Activated naive CD8-positive, alpha-beta T cell treated with anti-CD3 and anti-CD28 coated beads for 36 hours (primary cell): ENCODE measurements around the gene ZNF418. TPM values are rescaled to one million over a fixed set of nuclear protein-coding genes. Genes with fewer than 3 reads are reported as not detected.
A peak's percentile ranks its signal among the peaks of the same experiment; 100 is the strongest.
"Not testable (repeated sequence)": the region's sequence is repeated elsewhere in the genome, so short reads cannot be mapped to it uniquely, and the experiment has no call there.

Experiments
- DNase-seq: peaks from one replicate; pipeline ENCODE4 v3.0.0; 2021
- H3K27ac Mint-ChIP-seq: one replicate; pipeline ENCODE4 v1.8.0; 2022; ENCODE audit warnings: mild to moderate bottlenecking, moderate library complexity, mixed read lengths
- H3K27me3 Mint-ChIP-seq: one replicate; pipeline ENCODE4 v1.8.0; 2022; ENCODE audit warnings: mild to moderate bottlenecking, mixed read lengths
- H3K36me3 Mint-ChIP-seq: one replicate; pipeline ENCODE4 v1.8.0; 2021; ENCODE audit warnings: mild to moderate bottlenecking, mixed read lengths
- H3K4me1 Mint-ChIP-seq: one replicate; pipeline ENCODE4 v1.8.0; 2021; ENCODE audit warnings: mixed read lengths
- H3K4me3 Mint-ChIP-seq: one replicate; pipeline ENCODE4 v1.8.0; 2022; ENCODE audit warnings: mild to moderate bottlenecking, moderate library complexity, mixed read lengths
- H3K9me3 Mint-ChIP-seq: one replicate; pipeline ENCODE4 v1.8.0; 2022; ENCODE audit warnings: mixed read lengths
- total RNA-seq, 2 experiments: library from RNA; stranded (reverse); gene quantifications; one replicate each; pipeline ENCODE4 v1.2.3, GENCODE V29; 2021

ZNF418 gene
- total RNA-seq, 2 experiments from 2014 or later = 5.4 to 6.5 TPM

DNA sequence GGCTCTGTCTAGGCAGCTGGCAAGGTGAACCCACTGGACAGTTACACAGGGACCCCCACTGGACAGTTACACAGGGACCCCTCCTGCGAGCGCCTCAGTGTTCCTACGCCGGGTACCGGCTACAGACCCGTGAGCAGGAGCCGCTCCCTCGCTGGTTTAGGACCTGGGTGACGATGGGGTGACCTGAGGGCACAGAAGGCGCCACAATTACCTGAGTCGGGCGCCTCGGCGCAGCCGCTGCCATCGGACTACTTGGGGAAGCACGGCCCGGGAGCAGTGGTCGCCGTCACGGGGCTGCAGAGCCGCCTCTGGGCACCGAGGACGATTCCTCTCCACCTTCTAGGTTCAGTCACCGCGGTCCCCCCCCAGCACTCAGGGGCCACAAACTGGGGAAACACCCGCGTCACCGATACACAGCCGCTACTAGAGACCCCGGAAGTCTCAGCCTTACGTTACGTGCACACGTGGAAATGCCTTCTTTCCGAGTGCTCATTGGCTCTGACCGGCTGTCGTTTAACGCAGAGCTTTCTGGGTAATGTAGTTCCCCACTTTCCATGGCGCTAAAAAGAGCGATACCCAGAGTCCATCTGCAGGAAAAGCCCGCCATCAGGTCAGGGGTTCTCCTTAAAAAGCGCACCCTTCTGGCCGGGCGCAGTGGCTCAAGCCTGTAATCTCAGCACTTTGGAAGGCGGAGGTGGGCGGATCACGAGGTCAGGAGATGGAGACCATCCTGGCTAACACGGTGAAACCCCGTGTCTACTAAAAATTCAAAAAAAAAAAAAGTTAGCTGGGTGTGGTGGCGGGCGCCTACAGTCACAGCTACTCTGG, 18.8 kb downstream of the ZNF418 start, which contains the start of gene ZNF417:
ZNF417 (minus strand) TSS at position 425 of the 828 bp plus-strand sequence; CDS start at position 244, 181 bp downstream.
- peak; percentile 85 for DNase-seq
- Mint-ChIP-seq H3K4me3 (peak within 1 kb of the TSS; percentile 90), H3K27ac (peak within 1 kb of the TSS; percentile 98), H3K36me3 (peaks cover 84% of the 10 kb centered on the region), H3K4me1 (peaks cover 31% of the 10 kb centered on the region), H3K9me3 (peaks cover 25% of the 10 kb centered on the region)
- not testable (repeated sequence) for H3K27me3 Mint-ChIP-seq

DNA sequence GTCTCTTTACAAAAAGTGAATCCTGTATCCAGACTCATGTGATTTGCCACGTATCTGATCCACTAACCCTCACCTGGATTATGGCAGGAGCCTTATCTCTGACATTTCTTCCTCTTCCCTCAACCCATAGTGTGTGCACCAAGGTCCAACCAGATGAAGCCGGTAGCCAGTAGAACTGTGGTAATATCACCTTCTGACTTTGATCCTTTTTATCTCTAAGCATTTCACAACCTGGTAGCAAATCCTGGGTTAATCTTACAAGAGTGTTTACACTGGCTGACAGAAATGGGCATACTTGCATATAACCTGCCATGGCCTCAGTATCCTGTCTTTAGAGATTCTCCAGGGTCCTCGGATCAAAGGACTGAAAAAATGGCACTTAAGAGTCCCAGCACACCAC, 20.7 kb downstream of the ZNF418 start:
- Mint-ChIP-seq H3K4me1 (peaks cover 31% of the 10 kb centered on the region), H3K27ac (no peak overlapping the region), H3K27me3 (no peaks in the 10 kb centered on the region), H3K9me3 (peaks cover 27% of the 10 kb centered on the region), H3K36me3 (peaks cover 83% of the 10 kb centered on the region), H3K4me3 (peak overlapping the region; percentile 90)
- no peak for DNase-seq

DNA sequence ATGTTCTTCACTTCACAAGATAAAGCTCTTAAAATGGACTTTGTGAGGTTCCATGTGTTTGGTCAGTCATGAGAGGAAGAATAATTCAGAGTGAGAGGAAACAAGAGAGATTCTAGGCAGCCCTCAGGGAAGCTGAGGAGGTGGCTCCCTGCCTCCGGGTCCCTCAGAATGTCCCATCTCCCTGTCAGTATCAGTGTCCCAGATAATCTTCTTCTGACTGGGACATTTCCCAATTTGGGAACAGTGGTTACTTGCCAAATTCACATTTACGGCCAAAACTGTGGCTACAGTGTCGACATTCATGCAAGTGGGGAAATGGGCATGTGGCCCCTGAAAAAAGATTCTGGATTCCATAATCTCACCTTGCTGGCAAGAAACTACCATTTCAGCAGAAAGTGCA, 27.8 kb downstream of the ZNF418 start:
- Mint-ChIP-seq H3K27ac (no peak overlapping the region), H3K36me3 (peaks cover 69% of the 10 kb centered on the region), H3K9me3 (peaks cover 14% of the 10 kb centered on the region), H3K4me1 (peaks cover 21% of the 10 kb centered on the region), H3K27me3 (no peaks in the 10 kb centered on the region), H3K4me3 (no peak overlapping the region)
- no peak for DNase-seq

DNA sequence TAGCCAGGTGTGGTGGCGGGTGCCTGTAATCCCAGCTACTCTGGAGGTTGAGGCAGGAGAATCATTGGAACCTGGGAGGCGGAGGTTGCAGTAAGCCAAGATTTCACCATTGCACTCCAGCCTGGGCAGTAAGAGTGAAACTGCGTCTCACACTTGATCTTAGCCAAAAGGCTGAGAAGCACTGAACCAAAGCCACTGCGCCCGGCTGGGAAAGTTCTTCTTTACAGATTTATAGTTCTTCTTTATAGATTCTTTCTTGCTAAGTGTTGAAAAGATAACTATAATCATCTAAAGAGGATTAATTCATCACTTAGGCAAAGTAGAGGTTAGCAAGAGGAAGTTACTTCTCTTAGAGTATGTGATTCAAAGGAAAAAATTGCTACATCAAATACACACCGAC, 29.9 kb downstream of the ZNF418 start:
- DNase-seq = no peak
- Mint-ChIP-seq H3K27ac (peak overlapping the region; percentile 34), H3K36me3 (peaks cover 50% of the 10 kb centered on the region), H3K4me3 (no peak overlapping the region), H3K4me1 (peaks cover 17% of the 10 kb centered on the region), H3K9me3 (peaks cover 4% of the 10 kb centered on the region), H3K27me3 (no peaks in the 10 kb centered on the region)

DNA sequence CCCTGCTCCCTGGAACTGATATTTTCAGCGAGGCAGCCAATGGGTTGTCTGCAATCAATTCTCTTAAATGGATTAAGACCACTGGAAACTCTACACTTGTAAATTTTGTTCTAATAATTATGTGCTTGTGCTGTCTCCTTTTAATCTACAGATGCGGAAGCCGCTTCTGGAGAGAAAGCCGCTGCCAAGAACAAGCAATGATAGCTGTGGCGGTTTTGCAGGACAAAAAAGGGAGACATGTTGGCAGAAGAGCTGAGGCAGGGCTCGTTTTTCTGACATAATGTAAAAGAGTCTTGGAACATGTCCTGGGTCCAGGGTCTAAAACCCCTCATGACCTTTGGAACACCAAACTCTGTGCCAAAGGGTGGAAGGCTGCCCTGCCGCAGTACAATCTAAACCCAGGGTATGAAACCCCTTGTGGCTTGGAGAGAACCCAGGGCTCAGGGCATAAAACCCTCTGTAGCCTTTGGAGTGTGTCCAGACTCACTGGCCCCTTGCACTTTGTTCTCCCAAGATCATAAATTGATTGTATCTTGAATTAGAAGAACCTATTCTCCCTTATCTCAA, 31.5 kb downstream of the ZNF418 start:
- Mint-ChIP-seq H3K27ac (peak overlapping the region; percentile 94), H3K4me1 (peaks cover 17% of the 10 kb centered on the region), H3K9me3 (peaks cover 4% of the 10 kb centered on the region), H3K4me3 (no peak overlapping the region), H3K27me3 (no peaks in the 10 kb centered on the region), H3K36me3 (peaks cover 39% of the 10 kb centered on the region)
- DNase-seq = no peak

DNA sequence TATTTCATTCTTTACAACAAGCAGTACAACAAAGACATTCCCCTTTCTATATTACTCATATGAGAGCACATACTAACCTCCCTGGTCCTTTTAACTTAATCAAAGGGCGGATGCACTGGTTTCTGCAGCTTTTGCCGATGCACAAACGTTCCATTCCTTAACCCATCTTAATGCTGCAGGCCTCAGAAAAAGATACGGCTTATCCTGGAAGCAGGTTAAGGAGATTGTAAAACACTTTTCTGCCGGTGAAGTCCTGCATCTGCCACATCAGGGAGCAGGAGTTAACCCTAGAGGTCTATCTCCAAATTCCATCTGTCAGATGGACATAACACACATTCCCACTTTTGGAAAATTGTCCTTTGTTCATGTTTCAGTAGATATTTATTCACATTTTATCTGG, 34.9 kb downstream of the ZNF418 start:
- Mint-ChIP-seq H3K36me3 (peaks cover 13% of the 10 kb centered on the region), H3K27ac (no peak overlapping the region), H3K27me3 (no peaks in the 10 kb centered on the region), H3K9me3 (peaks cover 1% of the 10 kb centered on the region), H3K4me3 (no peak overlapping the region), H3K4me1 (peaks cover 12% of the 10 kb centered on the region)
- no peak for DNase-seq

DNA sequence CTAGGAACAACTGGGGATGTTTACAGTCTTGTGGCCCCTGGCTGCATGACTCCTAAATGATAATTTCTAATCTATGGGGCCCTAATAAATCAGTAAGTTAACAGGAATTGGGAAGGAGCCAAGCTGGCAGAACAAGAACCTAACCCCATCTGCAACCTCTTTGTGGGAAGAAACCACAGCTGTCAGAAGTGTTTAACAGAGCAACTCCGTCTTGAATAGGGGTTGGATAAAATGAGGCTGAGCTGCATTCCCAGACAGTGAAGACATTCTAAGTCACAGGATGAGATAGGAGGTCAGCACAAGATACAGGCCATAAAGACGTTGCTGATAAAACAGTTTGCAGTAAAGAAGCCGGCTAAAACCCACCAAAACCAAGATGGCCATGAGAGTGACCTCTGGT, 44.5 kb downstream of the ZNF418 start:
- peaks cover 34% of the 10 kb centered on the region for H3K36me3 Mint-ChIP-seq
- peaks cover 18% of the 10 kb centered on the region for H3K4me1 Mint-ChIP-seq
- peaks cover 11% of the 10 kb centered on the region for H3K9me3 Mint-ChIP-seq
- H3K27me3 Mint-ChIP-seq, DNase-seq, H3K27ac Mint-ChIP-seq, H3K4me3 Mint-ChIP-seq: not testable (repeated sequence)

DNA sequence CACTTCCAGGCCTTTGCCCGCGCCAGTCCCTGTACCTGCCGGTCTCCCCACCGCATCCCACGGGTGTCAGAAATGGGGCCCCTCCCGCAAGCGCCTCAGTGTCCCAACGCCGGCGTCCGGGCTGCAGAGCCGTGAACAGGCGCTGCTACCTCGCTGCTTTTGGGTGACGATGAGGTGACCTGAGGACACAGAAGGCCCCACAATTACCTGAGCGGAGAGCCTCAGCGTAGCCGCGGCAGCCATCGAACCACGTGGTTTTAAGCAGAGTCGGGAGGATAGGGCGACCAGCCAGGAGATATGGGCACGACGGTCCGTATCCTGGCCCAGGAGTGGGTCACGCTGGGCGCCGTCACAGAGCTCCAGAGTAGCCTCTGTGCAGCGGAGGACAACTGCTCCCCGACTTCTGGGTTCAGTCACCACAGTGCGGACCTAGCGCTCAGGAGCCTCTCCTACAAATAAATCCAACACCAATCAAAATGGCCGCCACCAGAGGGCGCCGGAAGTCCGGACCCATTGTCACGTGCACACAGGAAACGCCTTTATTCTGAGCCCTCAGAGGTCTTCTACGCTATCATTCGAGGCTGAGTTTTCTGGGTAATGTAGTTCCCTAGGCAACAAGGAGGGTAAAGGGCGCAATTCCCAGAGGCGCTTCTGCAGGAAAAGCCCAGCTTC, 46.5 kb downstream of the ZNF418 start, which contains the start of gene ZNF814:
ZNF814 (minus strand) TSS at position 478 of the 672 bp plus-strand sequence; CDS start at position 243, 235 bp downstream.
- Mint-ChIP-seq H3K4me3 (peak within 1 kb of the TSS; percentile 96), H3K4me1 (peaks cover 26% of the 10 kb centered on the region), H3K9me3 (peaks cover 18% of the 10 kb centered on the region), H3K27ac (peak within 1 kb of the TSS; percentile 94), H3K36me3 (peaks cover 55% of the 10 kb centered on the region), H3K27me3 (no peaks in the 10 kb centered on the region)
- peak; percentile 83 for DNase-seq

DNA sequence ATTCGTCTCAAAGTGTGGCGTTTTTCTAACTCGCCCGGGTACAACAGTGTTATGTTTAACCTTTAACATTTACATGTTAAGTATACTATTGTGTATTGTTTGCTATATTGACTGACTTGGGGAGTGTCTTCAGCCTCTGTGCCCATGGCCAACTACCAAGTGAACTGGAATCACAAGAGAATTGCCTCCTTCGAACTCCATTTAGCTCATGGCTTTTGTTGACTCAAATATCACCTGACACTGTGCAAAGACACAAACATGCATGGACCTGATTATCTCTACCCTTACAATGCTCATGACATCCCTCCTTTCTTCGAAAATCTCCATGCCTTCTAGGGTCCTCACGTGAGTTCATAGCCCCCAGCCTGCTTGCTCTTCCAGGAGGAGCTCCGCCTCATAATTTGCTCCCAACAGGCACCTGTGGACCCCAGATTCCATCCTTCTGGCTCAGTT, 47.1 kb downstream of the ZNF418 start:
- Mint-ChIP-seq H3K9me3 (peaks cover 18% of the 10 kb centered on the region), H3K4me3 (peak overlapping the region; percentile 96), H3K36me3 (peaks cover 60% of the 10 kb centered on the region), H3K27ac (peak overlapping the region; percentile 94), H3K4me1 (peaks cover 26% of the 10 kb centered on the region), H3K27me3 (no peaks in the 10 kb centered on the region)
- DNase-seq = no peak

DNA sequence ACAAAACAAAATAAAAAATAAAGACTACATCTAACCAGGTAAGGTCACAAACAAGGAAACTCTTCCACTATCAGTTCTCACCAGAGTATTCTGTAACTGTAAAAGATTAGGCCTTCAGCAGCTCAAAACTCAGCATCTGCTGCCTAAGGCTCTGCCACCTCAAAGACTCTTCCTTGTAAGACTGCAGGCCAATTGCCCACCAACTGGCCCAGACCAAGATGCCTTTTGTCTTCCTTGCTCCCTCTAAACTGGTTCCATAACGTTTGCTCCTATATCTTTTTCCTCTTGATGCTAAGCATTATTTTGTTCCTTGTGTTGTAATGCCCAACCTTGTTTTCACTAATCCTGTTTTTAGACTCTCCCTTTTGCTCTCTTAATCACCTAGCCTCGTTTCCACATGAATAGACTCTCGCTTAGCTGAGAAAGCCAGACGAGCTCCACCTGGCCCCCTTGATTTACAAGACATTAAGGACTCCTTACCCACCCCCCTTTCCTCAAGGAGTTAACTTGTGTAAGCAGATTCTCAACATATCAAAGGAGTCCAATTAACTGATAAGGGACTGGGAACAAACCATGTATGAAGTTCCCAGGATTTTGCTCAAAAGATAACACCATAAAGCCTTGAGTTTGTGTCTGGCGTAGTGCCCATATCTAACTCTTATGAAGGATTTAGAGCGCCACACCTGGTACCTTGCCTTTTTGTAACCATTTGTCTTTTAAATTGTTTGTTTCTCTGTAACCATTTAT, 47.8 kb downstream of the ZNF418 start:
- Mint-ChIP-seq H3K27ac (peak overlapping the region; percentile 94), H3K36me3 (peaks cover 68% of the 10 kb centered on the region), H3K4me3 (peak overlapping the region; percentile 96), H3K27me3 (no peaks in the 10 kb centered on the region), H3K4me1 (peaks cover 26% of the 10 kb centered on the region), H3K9me3 (peaks cover 18% of the 10 kb centered on the region)
- DNase-seq = no peak

DNA sequence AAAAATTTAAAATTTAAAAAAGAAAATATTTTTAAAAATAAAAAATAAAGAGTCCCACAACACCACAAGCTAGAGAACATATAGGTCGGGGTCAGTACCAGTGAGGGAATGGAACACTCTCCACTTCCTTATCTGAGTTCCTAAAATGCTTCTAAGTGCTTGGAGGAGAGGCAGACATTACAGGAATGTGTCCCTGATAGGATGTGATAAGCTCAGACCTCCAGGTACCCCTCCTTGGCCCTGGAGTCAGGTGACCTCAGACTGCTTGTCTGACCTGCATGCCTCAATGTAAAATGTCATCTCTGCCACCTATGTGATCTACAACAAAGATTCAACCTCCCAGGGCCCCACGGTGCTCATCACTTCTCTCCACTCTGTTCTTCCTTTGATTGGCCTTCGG, 49.2 kb downstream of the ZNF418 start:
- no peak for DNase-seq
- Mint-ChIP-seq H3K36me3 (peaks cover 68% of the 10 kb centered on the region), H3K4me1 (peaks cover 26% of the 10 kb centered on the region), H3K27me3 (no peaks in the 10 kb centered on the region), H3K9me3 (peaks cover 18% of the 10 kb centered on the region), H3K27ac (no peak overlapping the region), H3K4me3 (peak overlapping the region; percentile 53)

DNA sequence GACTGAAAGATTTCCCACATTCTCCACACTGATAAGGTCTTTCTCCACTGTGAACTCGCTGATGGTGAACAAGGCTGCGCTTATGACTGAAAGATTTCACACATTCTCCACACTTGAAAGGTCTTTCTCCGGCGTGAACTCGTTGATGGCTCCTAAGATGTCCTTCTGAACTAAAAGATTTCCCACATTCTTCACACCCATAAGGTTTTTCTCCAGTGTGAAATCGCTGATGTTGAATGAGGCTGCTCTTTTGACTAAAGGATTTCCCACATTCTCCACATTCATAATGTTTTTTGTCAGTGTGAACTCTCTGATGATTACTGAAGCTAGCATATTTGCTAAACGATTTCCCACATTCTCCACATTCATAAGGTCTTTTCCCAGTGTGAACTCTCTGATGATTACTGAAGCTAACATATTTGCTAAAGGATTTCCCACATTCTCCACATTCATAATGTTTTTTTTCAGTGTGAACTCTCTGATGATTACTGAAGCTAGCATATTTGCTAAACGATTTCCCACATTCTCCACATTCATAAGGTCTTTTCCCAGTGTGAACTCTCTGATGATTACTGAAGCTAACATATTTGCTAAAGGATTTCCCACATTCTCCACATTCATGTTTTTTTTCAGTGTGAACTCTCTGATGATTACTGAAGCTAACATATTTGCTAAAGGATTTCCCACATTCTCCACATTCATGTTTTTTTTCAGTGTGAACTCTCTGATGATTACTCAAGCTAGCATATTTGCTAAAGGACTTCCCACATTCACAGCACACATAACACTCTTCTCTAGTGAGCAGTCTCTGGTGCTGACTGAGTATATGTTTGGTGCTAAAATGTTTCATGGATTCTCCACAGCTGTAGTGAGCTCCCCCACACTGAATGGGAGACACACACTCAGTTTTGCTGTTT, 61.1 kb downstream of the ZNF418 start:
- not testable (repeated sequence) for H3K27me3 Mint-ChIP-seq, H3K4me1 Mint-ChIP-seq, DNase-seq, H3K4me3 Mint-ChIP-seq, H3K27ac Mint-ChIP-seq
- H3K9me3 Mint-ChIP-seq = peaks cover 60% of the 10 kb centered on the region
- peaks cover 93% of the 10 kb centered on the region for H3K36me3 Mint-ChIP-seq

DNA sequence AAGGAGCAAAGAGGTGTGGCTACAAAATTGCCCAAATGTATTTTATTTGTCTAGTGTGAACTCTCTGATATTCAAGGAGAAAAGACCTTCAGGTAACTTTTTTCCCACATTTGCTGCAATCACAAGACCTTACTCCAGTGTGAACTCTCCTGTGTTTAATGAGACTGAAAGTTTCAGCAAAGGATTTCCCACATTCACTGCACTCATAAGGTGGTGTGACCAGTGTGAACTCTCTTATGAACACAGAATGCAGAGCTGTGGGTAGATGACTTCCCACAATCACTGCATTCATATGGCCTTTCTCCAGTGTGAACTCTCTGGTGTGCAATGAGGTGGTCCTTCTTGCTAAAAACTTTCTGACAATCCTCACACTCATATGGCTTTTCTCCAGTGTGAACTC, 62.8 kb downstream of the ZNF418 start:
- Mint-ChIP-seq H3K27me3 (no peaks in the 10 kb centered on the region), H3K4me1 (no peaks in the 10 kb centered on the region), H3K4me3 (no peak overlapping the region), H3K36me3 (peaks cover 93% of the 10 kb centered on the region), H3K9me3 (peaks cover 59% of the 10 kb centered on the region), H3K27ac (no peak overlapping the region)
- no peak for DNase-seq
